ENCODE results near the gene SUFU.
"Not testable (repeated sequence)": the region's sequence is repeated elsewhere in the genome, so short reads cannot be mapped to it uniquely, and the experiment has no call there.

The SUFU gene
- total RNA-seq, result 9.5 to 21.8 (median 20.7) reads per million in 3 experiments

GRCh38 chr10:102503264-102504178, at the start of gene SUFU:
Gene SUFU, plus strand, starts transcription at chr10:102503972. Its CDS starts 181 bp downstream, at chr10:102504153.
- peak; percentile 98 for DNase-seq

DNA sequence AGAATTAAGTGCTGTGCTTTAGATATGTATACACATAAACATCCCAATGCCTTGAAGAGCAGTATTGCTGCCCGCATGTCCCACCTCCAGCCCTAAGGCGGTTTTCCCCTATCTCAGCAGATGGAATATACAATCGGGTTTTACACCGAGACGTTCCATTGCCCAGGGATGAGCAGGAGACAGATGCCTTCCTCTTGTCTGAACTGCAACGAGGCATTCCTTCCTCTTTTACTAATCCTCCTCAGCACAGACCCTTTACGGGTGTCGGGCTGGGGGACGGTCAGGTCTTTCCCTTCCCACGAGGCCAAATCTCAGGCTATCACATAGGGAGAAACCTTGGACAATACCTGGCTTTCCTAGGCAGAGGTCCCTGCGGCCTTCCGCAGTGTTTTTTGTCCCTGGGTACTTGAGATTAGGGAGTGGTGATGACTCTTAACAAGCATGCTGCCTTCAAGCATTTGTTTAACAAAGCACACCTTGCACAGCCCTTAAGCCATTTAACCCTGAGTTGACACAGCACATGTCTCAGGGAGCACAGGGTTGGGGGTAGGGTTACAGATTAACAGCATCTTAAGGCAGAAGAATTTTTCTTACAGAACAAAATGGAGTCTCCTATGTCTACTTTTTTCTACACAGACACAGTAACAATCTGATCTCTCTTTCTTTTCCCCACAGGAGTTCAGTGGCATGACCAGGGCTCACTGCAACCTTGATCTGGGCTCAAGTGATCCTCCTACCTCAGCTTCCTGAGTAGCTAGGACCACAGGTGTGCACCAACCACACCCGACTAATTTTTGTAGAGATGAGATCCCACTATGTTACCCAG, 48.9 kb upstream of the SUFU start:
- DNase-seq, result not testable (repeated sequence)

- no peak for DNase-seq
Measured at GRCh38 chr10:102455893-102456471, 47.8 kb upstream of the SUFU start.

- DNase-seq, result no peak
Measured at GRCh38 chr10:102457591-102458150, 46.1 kb upstream of the SUFU start.

DNA sequence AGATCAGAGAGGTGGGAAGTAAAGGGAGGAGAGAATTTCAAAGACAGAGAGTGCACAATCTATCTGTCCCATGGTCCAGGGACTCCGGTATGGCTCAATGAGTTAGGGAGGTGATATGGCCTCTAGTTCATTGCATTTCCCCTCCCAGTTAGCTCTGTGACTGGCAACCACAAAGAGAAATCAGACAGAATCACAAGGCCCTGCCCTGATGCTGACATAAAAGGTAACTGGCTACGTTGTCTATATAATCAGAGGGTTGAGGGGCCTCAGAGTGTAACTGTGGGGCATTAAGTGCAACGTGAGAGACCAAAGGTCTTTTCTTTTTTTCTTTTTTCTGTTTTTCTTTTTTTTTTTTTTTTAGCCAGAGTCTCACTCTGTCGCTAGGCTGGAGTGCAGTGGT, 45.1 kb upstream of the SUFU start:
- DNase-seq, result no peak

GRCh38 chr10:102460836-102461186, 43.0 kb upstream of the SUFU start:
- DNase-seq, result no peak

DNA sequence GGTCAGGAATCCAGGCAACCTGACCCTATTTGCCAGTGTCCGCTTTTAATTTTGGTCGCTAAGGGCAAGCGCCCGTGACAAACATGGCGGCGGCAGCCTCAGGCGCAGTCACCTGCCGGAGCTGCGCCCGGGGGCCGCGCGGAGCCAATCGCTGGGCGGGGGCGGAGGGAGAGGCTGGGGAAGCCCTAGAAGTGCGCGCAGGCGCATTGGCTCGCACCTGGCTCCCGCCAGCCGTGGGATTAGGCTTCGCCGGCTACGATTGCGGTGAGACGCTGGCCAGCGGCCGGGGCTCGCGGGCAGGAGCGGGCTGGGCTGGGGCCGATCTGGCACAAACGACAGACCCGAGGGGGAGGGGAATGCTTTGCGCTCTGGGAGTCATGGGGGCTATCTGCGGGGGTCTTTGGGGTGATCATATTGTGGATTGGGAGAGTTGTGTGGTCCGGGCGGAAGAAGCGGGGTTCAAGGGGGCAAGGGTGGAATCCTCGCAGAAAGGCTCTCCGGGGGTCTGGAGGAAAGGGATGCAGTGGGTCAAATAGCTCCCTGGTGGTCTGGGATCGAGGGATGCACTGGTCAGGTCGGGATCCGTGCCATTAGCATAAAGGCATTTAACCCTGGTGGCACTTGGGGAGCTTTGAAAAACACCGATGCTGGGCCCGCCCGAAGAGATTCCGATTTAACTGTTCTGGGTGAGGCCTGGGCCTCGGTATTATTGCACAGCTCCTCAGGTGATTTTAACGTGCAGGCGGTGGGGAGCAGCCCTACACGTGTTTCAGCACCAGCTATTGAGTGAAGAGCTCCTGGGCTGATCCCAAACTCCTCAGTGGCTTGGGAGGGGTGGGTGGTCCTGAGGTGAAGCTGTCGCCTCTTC, 42.4 kb upstream of the SUFU start:
- peak; percentile 90 for DNase-seq

DNA sequence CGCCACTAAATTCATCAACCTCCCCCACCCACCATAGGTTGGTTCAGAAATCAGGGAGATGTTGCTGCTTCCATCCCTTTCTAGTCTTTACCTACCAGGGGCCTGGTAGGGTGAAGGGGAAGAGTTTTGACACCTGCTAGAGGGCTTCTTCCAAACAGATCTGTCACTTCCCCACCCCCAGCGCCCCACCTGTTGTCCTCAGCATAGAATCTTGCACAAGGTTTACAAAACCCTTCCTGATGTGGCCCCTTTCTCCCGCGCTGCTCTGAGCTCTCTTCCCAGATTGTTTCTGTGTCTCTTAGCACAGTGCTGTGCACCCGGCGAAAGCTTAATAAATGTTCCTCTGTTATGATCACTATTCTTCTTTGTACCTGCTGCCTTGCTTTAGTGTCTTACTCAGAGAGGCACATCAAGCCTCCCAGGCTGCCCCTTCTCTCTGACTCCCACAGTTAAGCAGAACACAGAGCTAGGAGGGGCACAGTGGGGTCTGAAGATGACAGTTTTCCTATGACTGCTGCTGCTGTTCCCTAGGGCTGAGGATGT, 41.2 kb upstream of the SUFU start:
- no peak for DNase-seq

GRCh38 chr10:102463983-102464382, 39.8 kb upstream of the SUFU start:
- DNase-seq, result no peak

GRCh38 chr10:102465466-102465865, 38.3 kb upstream of the SUFU start:
- no peak for DNase-seq

- DNase-seq, result no peak
Measured at GRCh38 chr10:102467318-102467717, 36.5 kb upstream of the SUFU start.

GRCh38 chr10:102467971-102468438, 35.8 kb upstream of the SUFU start:
- no peak for DNase-seq

GRCh38 chr10:102468683-102469082, 35.1 kb upstream of the SUFU start:
- DNase-seq, result no peak

GRCh38 chr10:102470579-102471546, 32.9 kb upstream of the SUFU start:
- DNase-seq, result no peak

DNA sequence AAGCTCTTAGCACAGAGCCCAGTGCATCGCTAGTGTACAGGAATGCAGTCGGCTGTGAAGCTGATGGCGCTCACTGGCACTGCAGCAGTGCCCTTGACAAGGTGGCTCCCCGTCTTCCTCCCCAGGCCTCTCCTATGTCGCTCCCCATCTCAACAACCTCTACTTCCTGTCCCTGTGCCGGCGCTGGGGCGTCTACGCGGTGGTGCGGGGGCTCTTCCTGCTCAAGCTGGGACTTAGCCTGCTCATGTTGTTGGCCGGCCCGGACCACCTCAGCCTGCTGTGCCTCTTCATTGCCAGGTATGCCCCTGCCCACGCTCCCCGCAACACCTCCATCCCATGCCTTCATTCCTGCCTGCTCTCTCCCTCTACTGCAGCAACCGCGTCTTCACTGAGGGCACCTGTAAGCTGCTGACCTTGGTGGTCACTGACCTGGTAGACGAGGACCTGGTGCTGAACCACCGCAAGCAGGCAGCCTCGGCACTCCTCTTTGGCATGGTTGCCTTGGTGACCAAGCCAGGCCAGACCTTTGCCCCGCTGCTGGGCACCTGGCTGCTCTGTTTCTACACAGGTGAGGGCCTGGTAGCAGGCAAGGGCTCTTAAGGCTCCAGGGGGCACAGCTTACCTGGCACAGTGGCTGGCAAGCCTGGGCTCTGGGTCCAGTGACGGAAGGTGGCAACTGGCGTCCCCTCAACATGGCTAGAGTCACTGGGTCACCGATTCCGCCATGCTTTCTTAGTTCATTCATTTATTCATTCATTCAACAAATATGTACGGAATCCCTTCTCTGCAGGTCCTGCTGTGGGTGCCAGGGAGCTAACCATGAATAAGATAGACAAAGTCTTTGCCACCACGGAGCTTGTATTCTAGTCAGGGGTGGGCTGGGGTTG, 30.1 kb upstream of the SUFU start:
- DNase-seq, result peak; percentile 21

GRCh38 chr10:102475451-102476040, 28.2 kb upstream of the SUFU start:
- DNase-seq, result no peak

GRCh38 chr10:102476466-102477141, 27.2 kb upstream of the SUFU start:
- DNase-seq, result no peak

DNA sequence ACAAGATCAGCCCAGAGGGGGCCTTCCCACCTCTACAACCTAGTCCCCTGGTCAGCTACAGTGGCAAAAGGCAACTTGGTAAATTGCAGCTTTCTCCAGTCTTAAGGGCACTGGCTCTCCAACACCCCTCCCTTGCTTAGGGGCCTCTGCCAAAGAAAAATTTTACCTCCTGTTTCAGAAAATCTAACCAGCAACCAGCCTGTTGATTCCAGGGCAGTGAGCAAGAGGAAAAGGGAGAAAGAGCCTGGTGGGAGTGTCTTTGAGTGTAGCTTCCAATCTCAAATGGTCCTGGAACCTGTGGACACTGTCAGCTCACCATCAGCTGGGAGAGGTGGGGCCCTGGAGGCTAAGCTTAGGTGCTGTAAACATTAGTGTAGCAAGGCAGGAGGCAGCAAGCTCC, 24.1 kb upstream of the SUFU start:
- DNase-seq, result no peak
